ENCODE measurements around the gene MRM1.

- TF ChIP-seq CTCF (conservative IDR thresholded peaks at IDR 0.05 in 1 of 2, IDR thresholded peaks at IDR 0.05 in 1 of 2; ENCODE audit: low read depth in 1 of 2, low read length in 2 of 2) (no peak), EZH2 (IDR thresholded peaks at IDR 0.05; ENCODE audit: low read length, missing control alignments) (no peak)
Observed at GRCh38 chr17:36612323-36612722, 10.9 kb downstream of the MRM1 start.

All from fibroblast of lung (primary cell).